Stimulated activated CD4-positive, alpha-beta T cell treated with anti-CD3 and anti-CD28 coated beads, Interleukin-2, amount 100 ng/mL, for 48 hours (primary cell): Measurements from ENCODE around the gene KLHL26.

Source experiments
- DNase-seq, 2 donors: peaks; one replicate each; pipeline ENCODE4 v3.0.0-alpha.2; 2020

The KLHL26 gene

GRCh38 chr19:18697680-18698079 is 60.9 kb downstream of the KLHL26 start:
- DNase-seq, result no peak

GRCh38 chr19:18698321-18699167 is 61.7 kb downstream of the KLHL26 start:
- no peak for DNase-seq

GRCh38 chr19:18699403-18700054 is 62.7 kb downstream of the KLHL26 start:
- DNase-seq, result no peak

- DNase-seq, result peak; percentile 44 to 60
These were observed 63.8 kb downstream of the KLHL26 start for GRCh38 chr19:18700501-18701249.

GRCh38 chr19:18701250-18701608 is 64.4 kb downstream of the KLHL26 start:
- DNase-seq, result no peak

GRCh38 chr19:18704054-18704453 is 67.2 kb downstream of the KLHL26 start:
- DNase-seq, result no peak

GRCh38 chr19:18704971-18705370 is 68.1 kb downstream of the KLHL26 start:
- DNase-seq, result no peak

GRCh38 chr19:18708452-18709231 is 71.8 kb downstream of the KLHL26 start:
- DNase-seq, result no peak

GRCh38 chr19:18709546-18709945 is 72.7 kb downstream of the KLHL26 start:
- DNase-seq, result no peak

GRCh38 chr19:18710186-18710585 is 73.4 kb downstream of the KLHL26 start:
- no peak for DNase-seq

- DNase-seq, result no peak
These were observed 74.3 kb downstream of the KLHL26 start for GRCh38 chr19:18710996-18711751.

- DNase-seq, result no peak
These were observed 75.1 kb downstream of the KLHL26 start for GRCh38 chr19:18711893-18712292.

GRCh38 chr19:18712981-18713380 is 76.2 kb downstream of the KLHL26 start:
- DNase-seq, result no peak

- DNase-seq, result no peak
These were observed 76.8 kb downstream of the KLHL26 start for GRCh38 chr19:18713550-18714117.

- no peak for DNase-seq
These were observed 78.6 kb downstream of the KLHL26 start for GRCh38 chr19:18715416-18715815.

- DNase-seq, result no peak
These were observed 80.0 kb downstream of the KLHL26 start for GRCh38 chr19:18716857-18717256.

GRCh38 chr19:18717601-18718000 is 80.8 kb downstream of the KLHL26 start:
- no peak for DNase-seq

- no peak for DNase-seq
These were observed 81.2 kb downstream of the KLHL26 start for GRCh38 chr19:18718015-18718526.

- no peak for DNase-seq
These were observed 82.1 kb downstream of the KLHL26 start for GRCh38 chr19:18718846-18719458.

- no peak for DNase-seq
These were observed 82.7 kb downstream of the KLHL26 start for GRCh38 chr19:18719541-18719940.
